Progenitor cell of endocrine pancreas (in vitro differentiated cells): ENCODE results near the gene RBM12. TPM values are rescaled to one million over a fixed set of nuclear protein-coding genes. Genes with fewer than 3 reads are reported as not detected.

Experiments
- DNase-seq: peaks from one replicate; pipeline ENCODE4 v3.0.0; 2021; ENCODE audit warnings: low spot score; ENCODE audit not compliant: unreplicated experiment
- H3K27ac Mint-ChIP-seq: 2 replicates; pipeline ENCODE4 v1.8.0; 2021; ENCODE audit warnings: mild to moderate bottlenecking, moderate library complexity, mixed read lengths
- H3K27me3 Mint-ChIP-seq: 2 replicates; pipeline ENCODE4 v1.8.0; 2021; ENCODE audit warnings: mixed read lengths
- H3K36me3 Mint-ChIP-seq: 2 replicates; pipeline ENCODE4 v1.8.0; 2022; ENCODE audit warnings: mixed read lengths; ENCODE audit not compliant: insufficient read depth
- H3K4me1 Mint-ChIP-seq: 2 replicates; pipeline ENCODE4 v1.8.0; 2021; ENCODE audit warnings: low read depth, mixed read lengths
- H3K4me3 Mint-ChIP-seq: 2 replicates; pipeline ENCODE4 v1.8.0; 2021; ENCODE audit warnings: low read depth, mild to moderate bottlenecking, moderate library complexity, mixed read lengths
- H3K9me3 Mint-ChIP-seq: 2 replicates; pipeline ENCODE4 v1.8.0; 2021; ENCODE audit warnings: low read depth, mixed read lengths
- CTCF ChIP-seq: fragments of 200-600 bp; sonication (generic); IDR thresholded peaks from one replicate; pipeline ENCODE4 v1.5.0; 2021; ENCODE audit warnings: antibody characterized with exemption, mild to moderate bottlenecking; ENCODE audit not compliant: unreplicated experiment
- total RNA-seq: library from RNA; stranded (reverse); gene quantifications from 2 replicates; pipeline ENCODE4 v1.2.1, GENCODE V29; 2021

Gene RBM12
- total RNA-seq, 1 donor from 2014 or later: 157 TPM

DNA sequence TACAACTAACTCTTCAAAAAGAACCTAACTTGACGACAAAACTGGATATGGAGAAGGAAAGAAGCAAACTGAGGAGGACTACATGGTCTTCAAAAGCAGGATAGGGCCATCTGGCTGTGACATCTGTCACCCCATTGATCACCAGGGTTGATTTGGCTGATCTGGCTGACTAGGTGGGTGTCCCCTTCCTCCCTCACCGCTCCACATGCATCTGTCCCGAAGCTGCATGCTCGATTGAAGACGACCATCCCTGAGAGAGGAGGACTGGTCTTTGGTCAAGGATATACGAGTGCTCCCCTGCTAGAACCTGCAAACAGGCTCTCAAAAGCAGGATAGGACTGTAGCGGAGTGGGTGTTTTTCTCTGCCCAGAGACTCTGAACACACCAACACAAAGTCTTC is 21.7 kb downstream of the RBM12 start:
- TF ChIP-seq CTCF: no peak
- no peak for DNase-seq
- peak overlapping the region; percentile 3 for H3K27ac Mint-ChIP-seq
- H3K27me3 Mint-ChIP-seq: no peaks in the 10 kb centered on the region
- H3K36me3 Mint-ChIP-seq: no peaks in the 10 kb centered on the region
- H3K4me1 Mint-ChIP-seq: no peaks in the 10 kb centered on the region
- no peaks in the 10 kb centered on the region for H3K9me3 Mint-ChIP-seq
- no peak overlapping the region for H3K4me3 Mint-ChIP-seq

DNA sequence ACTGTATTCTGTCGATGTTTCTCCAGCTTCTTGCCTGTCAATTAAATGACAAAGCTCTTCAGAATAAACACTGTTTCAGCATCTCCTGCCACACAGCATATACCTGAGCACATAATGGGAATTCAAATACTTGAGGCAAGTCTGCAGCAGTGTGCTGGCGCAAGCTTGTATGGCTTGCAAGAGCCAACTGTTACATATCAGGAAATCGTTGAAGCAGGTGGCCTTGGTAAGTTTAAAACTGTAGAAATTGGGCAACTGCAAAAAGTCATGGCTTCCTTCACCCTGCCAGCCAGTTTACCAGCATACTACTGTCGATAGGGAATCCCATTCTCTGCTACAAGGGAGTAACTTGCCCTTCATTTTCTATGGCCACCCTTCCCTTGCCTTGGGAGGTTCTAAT is 23.0 kb downstream of the RBM12 start:
- DNase-seq: no peak
- Mint-ChIP-seq H3K4me3 (no peak overlapping the region), H3K27ac (no peak overlapping the region), H3K36me3 (peaks cover 2% of the 10 kb centered on the region), H3K27me3 (no peaks in the 10 kb centered on the region), H3K4me1 (peaks cover 3% of the 10 kb centered on the region), H3K9me3 (no peaks in the 10 kb centered on the region)
- no peak for TF ChIP-seq CTCF

- DNase-seq: no peak
- Mint-ChIP-seq H3K36me3 (peaks cover 2% of the 10 kb centered on the region), H3K4me1 (peaks cover 8% of the 10 kb centered on the region), H3K9me3 (no peaks in the 10 kb centered on the region), H3K4me3 (no peak overlapping the region), H3K27ac (peak overlapping the region; percentile 39), H3K27me3 (no peaks in the 10 kb centered on the region)
- TF ChIP-seq CTCF: no peak
Observed at GRCh38 chr20:35640724-35641123, 24.0 kb downstream of the RBM12 start.

GRCh38 chr20:35638751-35639150 is 25.9 kb downstream of the RBM12 start:
- H3K9me3 Mint-ChIP-seq: no peaks in the 10 kb centered on the region
- no peak for TF ChIP-seq CTCF
- DNase-seq: no peak
- no peak overlapping the region for H3K27ac Mint-ChIP-seq
- H3K4me1 Mint-ChIP-seq: peaks cover 13% of the 10 kb centered on the region
- peaks cover 2% of the 10 kb centered on the region for H3K36me3 Mint-ChIP-seq
- no peaks in the 10 kb centered on the region for H3K27me3 Mint-ChIP-seq
- H3K4me3 Mint-ChIP-seq: no peak overlapping the region

DNA sequence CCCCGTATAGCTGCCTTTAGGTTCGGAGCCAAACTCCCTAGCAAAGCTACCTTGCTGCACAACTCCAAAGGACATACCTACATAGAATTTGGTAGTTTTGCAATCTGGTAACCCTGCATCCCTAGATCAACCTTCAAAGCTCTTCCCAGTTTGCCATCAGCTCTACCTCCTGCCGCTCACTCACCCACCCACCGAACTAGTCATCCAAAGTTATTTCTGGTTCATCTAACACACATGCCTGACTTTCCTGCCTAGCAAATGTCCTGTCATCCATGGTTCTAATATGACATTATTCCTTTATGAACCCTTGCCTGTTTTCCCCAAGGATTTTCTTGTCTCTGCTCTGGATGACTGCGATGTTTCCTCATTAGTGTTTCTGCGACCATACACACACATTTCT is 27.4 kb downstream of the RBM12 start:
- H3K4me1 Mint-ChIP-seq: peaks cover 13% of the 10 kb centered on the region
- TF ChIP-seq CTCF: no peak
- no peaks in the 10 kb centered on the region for H3K27me3 Mint-ChIP-seq
- H3K9me3 Mint-ChIP-seq: no peaks in the 10 kb centered on the region
- H3K36me3 Mint-ChIP-seq: peaks cover 3% of the 10 kb centered on the region
- no peak overlapping the region for H3K27ac Mint-ChIP-seq
- DNase-seq: no peak
- no peak overlapping the region for H3K4me3 Mint-ChIP-seq
